UCSD-AML1 (cell line): ENCODE data around the gene KAZN.
"Not testable (repeated sequence)": the region's sequence is repeated elsewhere in the genome, so short reads cannot be mapped to it uniquely, and the experiment has no call there.

Experiments used
- DNase-seq: peaks from one replicate; lab custom pipeline; 2025; ENCODE audit not compliant: unreplicated experiment; lab: John Stamatoyannopoulos, UW

KAZN gene

GRCh38 chr1:15039017-15039648 lies 440.6 kb downstream of the KAZN start:
- DNase-seq, result no peak

DNA sequence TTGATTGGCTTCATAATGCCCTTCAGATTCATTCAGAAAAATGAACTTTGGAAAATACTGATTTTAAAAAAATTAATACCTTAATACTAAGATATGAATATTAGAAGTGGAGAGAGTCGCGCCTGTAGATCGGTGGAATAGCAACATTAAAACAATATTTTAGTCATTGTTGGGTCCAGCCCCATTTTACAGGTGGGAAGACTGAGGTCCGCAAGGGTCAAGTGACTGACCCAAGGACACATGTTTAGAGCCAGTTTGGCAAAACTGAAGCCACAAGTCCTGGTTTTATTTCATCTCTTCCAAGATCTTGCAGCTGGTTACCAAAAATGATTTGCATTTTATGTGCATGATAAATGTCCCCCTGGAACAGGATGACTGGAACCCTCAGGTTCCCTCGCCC lies 441.4 kb downstream of the KAZN start:
- no peak for DNase-seq

DNA sequence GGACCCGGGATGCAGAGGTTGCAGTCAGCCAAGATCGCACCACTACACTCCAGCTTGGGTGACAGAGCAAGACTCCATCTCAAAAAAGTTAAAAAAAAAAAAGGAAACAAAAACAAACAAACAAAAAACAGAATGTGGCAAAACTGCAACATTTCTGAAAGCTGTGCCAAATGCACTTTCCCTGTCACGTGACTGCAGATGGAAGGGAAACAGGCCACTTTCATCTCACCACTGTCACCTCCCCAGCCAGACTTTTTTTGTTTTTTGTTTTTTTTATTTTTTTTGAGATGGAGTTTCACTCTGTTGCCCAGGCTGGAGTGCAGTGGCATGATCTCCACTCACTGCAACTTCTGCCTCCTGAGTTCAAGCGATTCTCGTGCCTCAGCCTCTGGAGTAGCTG lies 442.2 kb downstream of the KAZN start:
- DNase-seq, result not testable (repeated sequence)

- DNase-seq, result no peak
These were observed 444.4 kb downstream of the KAZN start for GRCh38 chr1:15042866-15043265.

- DNase-seq, result no peak
These were observed 445.4 kb downstream of the KAZN start for GRCh38 chr1:15043934-15044333.

- no peak for DNase-seq
These were observed 446.6 kb downstream of the KAZN start for GRCh38 chr1:15045123-15045522.

GRCh38 chr1:15046487-15047165 lies 448.1 kb downstream of the KAZN start:
- DNase-seq, result peak; percentile 68

GRCh38 chr1:15047237-15047636 lies 448.8 kb downstream of the KAZN start:
- DNase-seq, result no peak

DNA sequence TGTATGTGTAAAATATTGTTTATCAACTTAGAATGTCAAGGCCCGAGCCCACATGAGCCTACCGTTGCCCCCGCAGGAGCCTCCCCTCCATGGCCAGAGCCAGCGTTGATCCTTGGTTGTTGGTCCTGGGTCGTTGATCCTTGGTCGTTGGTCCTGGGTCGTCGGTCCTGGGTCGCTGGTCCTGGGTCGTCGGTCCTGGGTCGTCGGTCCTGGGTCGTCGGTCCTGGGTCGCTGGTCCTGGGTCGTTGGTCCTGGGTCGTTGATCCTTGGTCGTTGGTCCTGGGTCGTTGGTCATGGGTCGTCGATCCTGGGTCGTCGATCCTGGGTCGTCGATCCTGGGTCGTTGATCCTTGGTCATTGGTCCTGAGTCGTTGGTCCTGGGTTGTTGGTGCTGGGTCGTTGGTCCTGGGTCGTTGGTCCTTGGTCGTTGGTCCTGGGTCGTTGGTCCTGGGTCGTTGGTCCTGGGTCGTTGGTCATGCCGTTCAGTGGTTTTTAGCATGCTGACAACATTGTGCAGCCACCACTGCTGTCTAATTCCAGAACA lies 450.0 kb downstream of the KAZN start:
- DNase-seq, result no peak

- no peak for DNase-seq
These were observed 450.6 kb downstream of the KAZN start for GRCh38 chr1:15049067-15049466.

DNA sequence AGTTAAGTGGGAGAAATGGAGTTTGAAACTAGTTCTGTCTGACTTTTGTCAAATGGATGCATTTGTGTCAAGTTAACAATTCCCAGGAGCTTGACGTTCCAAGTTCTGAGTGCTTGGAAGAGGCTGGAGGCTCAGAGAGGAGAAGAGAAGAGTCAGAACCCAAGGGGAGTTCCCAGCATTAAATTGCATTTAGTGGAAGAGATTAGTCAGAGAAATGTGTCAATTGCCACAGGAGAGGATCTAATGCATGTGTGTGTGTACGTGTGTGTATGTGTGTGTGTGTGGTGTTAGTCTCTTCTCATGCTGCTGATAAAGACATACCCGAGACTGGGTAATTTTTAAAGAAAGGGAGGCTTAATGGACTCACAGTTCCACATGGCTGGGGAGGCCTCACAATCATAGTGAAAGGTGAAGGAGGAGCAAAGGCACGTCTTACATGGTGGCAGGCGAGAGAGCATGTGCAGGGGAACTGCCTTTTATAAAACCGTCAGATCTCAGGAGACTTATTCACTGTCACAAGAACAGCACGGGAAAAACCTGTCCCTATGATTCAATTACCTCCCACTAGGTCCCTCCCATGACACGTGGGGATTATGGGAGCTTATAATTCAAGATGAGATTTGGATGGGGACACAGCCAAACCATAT lies 453.5 kb downstream of the KAZN start:
- no peak for DNase-seq

GRCh38 chr1:15053153-15053552 lies 454.7 kb downstream of the KAZN start:
- DNase-seq, result no peak

- no peak for DNase-seq
These were observed 457.4 kb downstream of the KAZN start for GRCh38 chr1:15055736-15056415.

- no peak for DNase-seq
These were observed 458.2 kb downstream of the KAZN start for GRCh38 chr1:15056515-15057285.

DNA sequence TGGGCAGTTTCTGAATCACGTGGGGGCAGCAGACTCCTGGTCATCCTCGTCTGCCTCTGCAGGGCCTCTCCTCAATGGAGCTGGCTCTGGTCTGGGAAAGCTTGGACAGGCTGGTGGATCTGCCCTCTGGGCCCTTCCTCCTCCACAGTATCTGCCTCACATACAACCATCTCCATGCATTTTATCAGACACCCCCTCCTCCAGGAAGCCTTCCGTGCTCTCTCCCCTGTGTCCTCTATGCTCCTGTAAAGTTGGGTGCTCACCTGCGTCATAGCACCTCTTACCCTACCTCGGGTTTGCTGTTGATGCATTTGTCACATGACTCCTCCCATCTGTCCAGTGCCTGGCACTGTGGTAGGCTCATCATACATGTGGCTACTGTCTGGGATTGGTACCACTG lies 459.3 kb downstream of the KAZN start:
- no peak for DNase-seq

- no peak for DNase-seq
These were observed 459.8 kb downstream of the KAZN start for GRCh38 chr1:15058261-15058660.

- no peak for DNase-seq
These were observed 461.6 kb downstream of the KAZN start for GRCh38 chr1:15060104-15060503.

GRCh38 chr1:15062479-15063099 lies 464.1 kb downstream of the KAZN start:
- DNase-seq, result no peak

DNA sequence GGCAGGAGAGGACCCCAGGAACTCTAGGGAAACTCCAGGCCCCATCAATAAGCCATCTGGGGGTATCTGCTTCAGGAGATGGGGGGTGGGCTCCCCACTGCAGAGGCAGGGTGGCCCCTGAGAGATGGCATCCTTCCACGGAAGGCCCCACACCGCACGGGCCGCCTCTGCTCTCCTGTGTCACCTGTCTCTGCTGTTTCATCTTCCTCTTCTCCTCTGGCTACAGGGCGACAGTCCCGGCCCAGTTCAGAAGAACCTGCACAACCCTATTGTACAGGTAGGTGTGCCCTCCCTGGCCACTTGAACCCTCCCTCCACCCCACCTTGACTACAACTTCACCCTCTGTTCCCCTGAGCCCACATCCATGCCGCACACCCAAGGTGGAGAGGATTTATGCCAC lies 464.9 kb downstream of the KAZN start:
- DNase-seq, result no peak

- no peak for DNase-seq
These were observed 465.3 kb downstream of the KAZN start for GRCh38 chr1:15063783-15064182.
